K562 (cell line): Measurements from ENCODE around the gene MAGOHB. TPM values are rescaled to one million over a fixed set of nuclear protein-coding genes. Genes with fewer than 3 reads are reported as not detected.

Experiments
- ATAC-seq: fragments of 200-7000 bp; cut with Tn5 transposase; 3 replicates; pipeline ENCODE4 v1.9.1; 2020; ENCODE audit warnings: moderate library complexity
- BruUV-seq: library from RNA; stranded (reverse); fragments of 400-500 nt; replicated peaks from 2 replicates; lab custom pipeline; 2021; lab: Mats Ljungman, UMichigan
- CTCF ChIA-PET: fragments of 300-600 bp; formaldehyde crosslinking; extraction: SDS; loops from one replicate; lab custom pipeline; 2021; ENCODE audit warnings: low intra/inter-chr PET ratio; lab: Yijun Ruan, JAX
- POLR2A ChIA-PET: fragments of 300-600, 350-650 bp; sonication (Branson Sonifier 250); formaldehyde crosslinking; extraction: SDS; loops from one replicate; lab custom pipeline; 2021; ENCODE audit warnings: antibody characterized with exemption, inconsistent platforms; lab: Yijun Ruan, JAX
- DNase-seq, 4 experiments: peaks; one replicate each; pipeline versions ENCODE4 v3.0.0 to v3.0.0-alpha.2; 2011 to 2018; ENCODE audit warnings: low spot score in 3 of 4, mixed read lengths in 3 of 4; ENCODE audit errors: extremely low read depth in 1 of 4
- FAIRE-seq: peaks from 2 replicates; lab custom pipeline; 2011; peaks lifted over from hg19 to GRCh38; lab: Jason Lieb, UNC
- H2AFZ ChIP-seq: 2 replicates; pipeline ENCODE4 v1.6.0; 2011; ENCODE audit warnings: low read depth, low read length, control low read depth, inconsistent platforms
- H3K27ac ChIP-seq: fragments of 200-600 bp; 3 replicates; pipeline ENCODE4 v1.8.0; 2011; ENCODE audit warnings: low read depth, mild to moderate bottlenecking, control low read depth, inconsistent platforms, low read length, moderate library complexity, mixed read lengths; ENCODE audit errors: extremely low read depth
- H3K27me3 ChIP-seq, 2 experiments: fragments of 300-600 bp in 1 of 2; 2 replicates in 1 of 2; 3 replicates in 1 of 2; pipeline versions ENCODE4 v1.6.0 to v1.8.0; 2011; ENCODE audit warnings: inconsistent platforms in 2 of 2, low read length in 2 of 2, mild to moderate bottlenecking in 1 of 2, mixed read lengths in 1 of 2, moderate library complexity in 1 of 2; ENCODE audit not compliant: control insufficient read depth in 2 of 2, insufficient read depth in 2 of 2
- H3K36me3 ChIP-seq: fragments of 300-600 bp; 3 replicates; pipeline ENCODE4 v1.8.0; 2011; ENCODE audit warnings: mild to moderate bottlenecking, low read length, inconsistent platforms; ENCODE audit not compliant: control insufficient read depth, insufficient read depth
- H3K4me1 ChIP-seq, 2 experiments: fragments of 200-600 bp in 1 of 2; replicated peaks in 1 of 2; 2 replicates in 1 of 2; 3 replicates in 1 of 2; pipeline versions ENCODE4 v1.5.1 to v1.8.0; 2011; ENCODE audit warnings: inconsistent platforms in 2 of 2, low read length in 2 of 2, mild to moderate bottlenecking in 1 of 2, mixed read lengths in 1 of 2, moderate library complexity in 1 of 2; ENCODE audit not compliant: control insufficient read depth in 2 of 2, insufficient read depth in 2 of 2
- H3K4me2 ChIP-seq: 2 replicates; pipeline ENCODE4 v1.6.1; 2011; ENCODE audit warnings: low read length, control low read depth, inconsistent platforms, mixed read lengths; ENCODE audit not compliant: insufficient read depth
- H3K4me3 ChIP-seq: fragments of 200-600 bp; sonication (generic), shearing (Covaris generic); 2 replicates; pipeline ENCODE4 v1.5.1; 2016; ENCODE audit warnings: control low read depth, inconsistent platforms
- H3K79me2 ChIP-seq: fragments of 200-600 bp; 3 replicates; pipeline ENCODE4 v1.8.0; 2011; ENCODE audit warnings: low read length, inconsistent platforms; ENCODE audit not compliant: control insufficient read depth, insufficient read depth
- H3K9ac ChIP-seq, 2 experiments: 2 replicates each; pipeline versions ENCODE4 v1.6.0 to v1.6.1; 2011; ENCODE audit warnings: low read depth in 2 of 2, low read length in 2 of 2, control low read depth in 1 of 2, inconsistent platforms in 1 of 2, mild to moderate bottlenecking in 1 of 2, mixed read lengths in 1 of 2; ENCODE audit not compliant: insufficient read depth in 1 of 2
- H3K9me1 ChIP-seq: one replicate; pipeline ENCODE4 v1.6.0; 2011; ENCODE audit warnings: inconsistent platforms, mild to moderate bottlenecking, low read length, moderate library complexity; ENCODE audit not compliant: control insufficient read depth, insufficient read depth
- H3K9me3 ChIP-seq: replicated peaks from 2 replicates; pipeline ENCODE4 v1.5.1; 2011; ENCODE audit warnings: low read depth, low read length, inconsistent platforms; ENCODE audit not compliant: control insufficient read depth, insufficient read depth
- H4K20me1 ChIP-seq: replicated peaks from 2 replicates; pipeline ENCODE4 v1.6.1; 2011; ENCODE audit warnings: low read length, inconsistent platforms, mixed read lengths; ENCODE audit not compliant: control insufficient read depth, insufficient read depth
- ADNP ChIP-seq: fragments of 200-800 bp; sonication (Bioruptor generic); IDR thresholded peaks from 2 replicates; pipeline ENCODE4 v1.6.1; 2016; ENCODE audit warnings: missing genetic modification characterization, missing compliant biosample characterization
- EGR1 ChIP-seq: fragments of 450-650 bp; conservative IDR thresholded peaks from 2 replicates; pipeline ENCODE4 v1.6.1; 2017; ENCODE audit warnings: mild to moderate bottlenecking
- NRF1 ChIP-seq, 2 experiments: fragments of 450-650 bp; IDR thresholded peaks in 1 of 2; conservative IDR thresholded peaks in 1 of 2; 2 replicates each; pipeline ENCODE4 v1.6.1; 2014; ENCODE audit warnings: mild to moderate bottlenecking in 2 of 2
- POU5F1 ChIP-seq: fragments of 150-350 bp; IDR thresholded peaks from 2 replicates; pipeline ENCODE4 v1.6.1; 2014; ENCODE audit warnings: borderline replicate concordance, low read length, low read depth, mild to moderate bottlenecking; ENCODE audit not compliant: partially characterized antibody
- SRSF1 ChIP-seq: fragments of 200-400 bp; formaldehyde crosslinking; IDR thresholded peaks from 2 replicates; pipeline ENCODE4 v1.6.1; 2017; ENCODE audit warnings: mild to moderate bottlenecking, low read depth, low read length, moderate library complexity
- ZBTB17 ChIP-seq: fragments of 450-650 bp; formaldehyde crosslinking; IDR thresholded peaks from 2 replicates; pipeline ENCODE4 v1.4.0; 2020; ENCODE audit warnings: mild to moderate bottlenecking
- ZFPM2 ChIP-seq: fragments of 250-450 bp; sonication (Bioruptor Pico); IDR thresholded peaks from 2 replicates; pipeline ENCODE4 v1.5.1; 2022; ENCODE audit warnings: mild to moderate bottlenecking
- WGBS: fragments of 100-300 bp; shearing (Covaris generic); methylation state at CpG from one replicate; pipeline ENCODE4 v1.1.6; 2016; ENCODE audit warnings: low coverage, mixed read lengths; ENCODE audit not compliant: insufficient coverage; ENCODE audit errors: missing lambda C conversion rate; 5-methylcytosine and 5-hydroxymethylcytosine counted together
- in situ Hi-C: fragments of 300-500 bp; cut with MboI; formaldehyde crosslinking; loops from 4 replicates; pipeline ENCODE4 v1.15.0; 2018; ENCODE audit warnings: inconsistent platforms, mixed read lengths
- intact Hi-C: fragments of 100-400 bp; cut with micrococcal nuclease; formaldehyde crosslinking; loops from 2 replicates; pipeline ENCODE4 v1.14.2; 2022
- polyA plus RNA-seq, 8 experiments: library from polyadenylated mRNA; depleted of rRNA in 4 of 8; stranded (reverse) in 5 of 8; unstranded in 3 of 8; fragments of >200 nt; fragmentation: Nextera tagmentation in 2 of 8; fragmentation: Illumina TruSeq in 1 of 8; extraction: Ambion mirVana in 2 of 8; extraction: Trizol in 1 of 8; gene quantifications; 2 replicates each; pipeline versions ENCODE4 v1.2.1 to v1.2.3, GENCODE V29; 2011 to 2014; ENCODE audit warnings: inconsistent platforms in 1 of 8, missing spikeins in 1 of 8
- total RNA-seq, 7 experiments: library from RNA; depleted of rRNA in 6 of 7; stranded (reverse); fragments of >200 nt in 6 of 7; fragmentation: Illumina TruSeq in 2 of 7; extraction: Trizol in 2 of 7; gene quantifications; 2 replicates each; pipeline versions ENCODE4 v1.2.1 to v1.2.3, GENCODE V29; 2011 to 2021; ENCODE audit warnings: low replicate concordance in 1 of 7
- TF ChIP-seq, protein P1 (sequence below): sonication (generic); formaldehyde crosslinking; IDR thresholded peaks from 2 replicates; pipeline ENCODE4 v1.8.0; 2022; ENCODE audit warnings: missing genetic modification reagents, mild to moderate bottlenecking, borderline replicate concordance
- TF ChIP-seq, protein P2 (sequence below): fragments of 250-450 bp; sonication (Bioruptor Pico); IDR thresholded peaks from 2 replicates; pipeline ENCODE4 v1.5.0; 2022; ENCODE audit warnings: mild to moderate bottlenecking
- TF ChIP-seq, protein P3 (sequence below), 2 experiments: IDR thresholded peaks; 2 replicates each; pipeline ENCODE4 v1.6.1; 2012; ENCODE audit warnings: improper control_type of control experiment in 2 of 2, low read depth in 2 of 2, low read length in 2 of 2, borderline replicate concordance in 1 of 2

The MAGOHB gene
- total and polyA plus RNA-seq, 9 of the 15 experiments (the other 6 are each of a cell fraction or from before 2014, with no cell fraction given), result 34.5 to 177 (median 85.4) TPM

DNA sequence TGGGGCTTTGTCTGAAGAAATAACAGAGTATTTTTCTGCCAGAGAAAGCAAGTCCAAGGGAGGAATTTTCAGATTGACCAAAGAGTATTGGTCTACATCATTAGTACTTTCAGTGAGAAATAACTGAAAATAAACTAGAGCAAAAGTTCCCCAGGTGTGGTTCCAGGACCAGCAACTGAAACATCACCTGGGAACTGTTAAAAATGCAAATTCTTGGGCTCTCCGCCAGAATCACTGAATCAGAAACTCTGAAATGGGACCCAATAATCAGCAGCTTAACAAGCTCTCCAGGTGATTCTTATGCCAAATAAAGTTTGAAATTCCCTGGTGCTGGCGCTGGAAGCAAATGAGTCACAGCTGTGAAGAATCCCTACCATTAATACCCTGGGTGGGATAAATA, 55.6 kb downstream of the MAGOHB start:
- no peak overlapping the region for H3K27ac ChIP-seq
- in situ Hi-C loops (no loop called here), intact Hi-C loops (no loop called here)
- ChIA-PET CTCF (no interaction called here), POLR2A (no interaction called here)
- H4K20me1 ChIP-seq, result no peaks in the 10 kb centered on the region
- no peak overlapping the region for H3K4me3 ChIP-seq
- 26% methylated on average over 2 of the region's 2 CpGs for WGBS
- no TSS peak for BruUV-seq
- no peaks in the 10 kb centered on the region for H3K27me3 ChIP-seq
- no peaks in the 10 kb centered on the region for H3K36me3 ChIP-seq
- no peak overlapping the region for H3K4me2 ChIP-seq
- no peak overlapping the region for H2AFZ ChIP-seq
- TF ChIP-seq ZBTB17 (no peak), ADNP (no peak)
- TF ChIP-seq, protein P1, sequence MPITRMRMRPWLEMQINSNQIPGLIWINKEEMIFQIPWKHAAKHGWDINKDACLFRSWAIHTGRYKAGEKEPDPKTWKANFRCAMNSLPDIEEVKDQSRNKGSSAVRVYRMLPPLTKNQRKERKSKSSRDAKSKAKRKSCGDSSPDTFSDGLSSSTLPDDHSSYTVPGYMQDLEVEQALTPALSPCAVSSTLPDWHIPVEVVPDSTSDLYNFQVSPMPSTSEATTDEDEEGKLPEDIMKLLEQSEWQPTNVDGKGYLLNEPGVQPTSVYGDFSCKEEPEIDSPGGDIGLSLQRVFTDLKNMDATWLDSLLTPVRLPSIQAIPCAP (CRISPR knock-in tag), result no peak
- no peaks in the 10 kb centered on the region for H3K79me2 ChIP-seq
- no peaks in the 10 kb centered on the region for H3K4me1 ChIP-seq
- H3K9me3 ChIP-seq, result no peaks in the 10 kb centered on the region
- H3K9ac ChIP-seq, result no peak overlapping the region
- ATAC-seq (no peak), FAIRE-seq (no peak), DNase-seq (no peak)
- no peaks in the 10 kb centered on the region for H3K9me1 ChIP-seq

DNA sequence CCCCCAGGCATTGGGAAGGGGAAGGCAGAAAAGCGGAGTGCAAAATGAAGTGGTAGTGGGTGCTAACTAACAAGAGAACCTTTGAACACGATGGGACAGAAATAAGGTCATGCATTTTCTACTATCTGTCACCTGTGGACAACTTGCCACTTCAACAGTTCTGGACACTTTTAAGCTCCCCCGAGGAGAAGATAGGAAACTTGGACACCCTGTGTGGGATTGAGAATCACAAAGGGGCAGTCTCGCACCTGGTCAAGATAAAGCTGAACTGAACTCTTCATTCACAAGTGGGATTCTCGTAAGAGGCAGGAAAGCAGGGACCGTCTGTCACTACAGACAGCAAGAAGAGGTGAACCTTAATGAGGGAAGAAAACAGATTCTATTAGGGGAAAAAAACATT, 56.1 kb downstream of the MAGOHB start:
- Histone ChIP-seq H3K4me2 (no peak overlapping the region), H3K36me3 (no peaks in the 10 kb centered on the region), H3K79me2 (no peaks in the 10 kb centered on the region), H4K20me1 (no peaks in the 10 kb centered on the region), H2AFZ (no peak overlapping the region; the same call in 1 of the 2 replicates), H3K4me1 (no peaks in the 10 kb centered on the region), H3K9ac (no peak overlapping the region), H3K27me3 (no peaks in the 10 kb centered on the region), H3K9me3 (no peaks in the 10 kb centered on the region), H3K4me3 (no peak overlapping the region), H3K9me1 (no peaks in the 10 kb centered on the region), H3K27ac (no peak overlapping the region)
- FAIRE-seq (no peak), DNase-seq (no peak), ATAC-seq (no peak)
- in situ Hi-C loops, result no loop called here
- ChIA-PET CTCF (no interaction called here), POLR2A (interaction anchor here (0.5 kb wide), 1 partner anchor 8 kb away, joined by 3 read pairs; no protein-coding TSS in a partner anchor)
- intact Hi-C loops, result no loop called here
- WGBS, result 5% methylated on average over 3 of the region's 6 CpGs
- BruUV-seq, result no TSS peak
- TF ChIP-seq, protein P2, sequence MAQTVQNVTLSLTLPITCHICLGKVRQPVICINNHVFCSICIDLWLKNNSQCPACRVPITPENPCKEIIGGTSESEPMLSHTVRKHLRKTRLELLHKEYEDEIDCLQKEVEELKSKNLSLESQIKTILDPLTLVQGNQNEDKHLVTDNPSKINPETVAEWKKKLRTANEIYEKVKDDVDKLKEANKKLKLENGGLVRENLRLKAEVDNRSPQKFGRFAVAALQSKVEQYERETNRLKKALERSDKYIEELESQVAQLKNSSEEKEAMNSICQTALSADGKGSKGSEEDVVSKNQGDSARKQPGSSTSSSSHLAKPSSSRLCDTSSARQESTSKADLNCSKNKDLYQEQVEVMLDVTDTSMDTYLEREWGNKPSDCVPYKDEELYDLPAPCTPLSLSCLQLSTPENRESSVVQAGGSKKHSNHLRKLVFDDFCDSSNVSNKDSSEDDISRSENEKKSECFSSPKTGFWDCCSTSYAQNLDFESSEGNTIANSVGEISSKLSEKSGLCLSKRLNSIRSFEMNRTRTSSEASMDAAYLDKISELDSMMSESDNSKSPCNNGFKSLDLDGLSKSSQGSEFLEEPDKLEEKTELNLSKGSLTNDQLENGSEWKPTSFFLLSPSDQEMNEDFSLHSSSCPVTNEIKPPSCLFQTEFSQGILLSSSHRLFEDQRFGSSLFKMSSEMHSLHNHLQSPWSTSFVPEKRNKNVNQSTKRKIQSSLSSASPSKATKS (CRISPR knock-in tag), result no peak
- TF ChIP-seq NRF1 (conservative IDR thresholded peaks at IDR 0.05 in 1 of 2, IDR thresholded peaks at IDR 0.05 in 1 of 2), result no peak
- TF ChIP-seq SRSF1, result no peak
- no peak for TF ChIP-seq ZFPM2 (CRISPR knock-in tag)
- no peak for TF ChIP-seq EGR1
- TF ChIP-seq, protein P3, sequence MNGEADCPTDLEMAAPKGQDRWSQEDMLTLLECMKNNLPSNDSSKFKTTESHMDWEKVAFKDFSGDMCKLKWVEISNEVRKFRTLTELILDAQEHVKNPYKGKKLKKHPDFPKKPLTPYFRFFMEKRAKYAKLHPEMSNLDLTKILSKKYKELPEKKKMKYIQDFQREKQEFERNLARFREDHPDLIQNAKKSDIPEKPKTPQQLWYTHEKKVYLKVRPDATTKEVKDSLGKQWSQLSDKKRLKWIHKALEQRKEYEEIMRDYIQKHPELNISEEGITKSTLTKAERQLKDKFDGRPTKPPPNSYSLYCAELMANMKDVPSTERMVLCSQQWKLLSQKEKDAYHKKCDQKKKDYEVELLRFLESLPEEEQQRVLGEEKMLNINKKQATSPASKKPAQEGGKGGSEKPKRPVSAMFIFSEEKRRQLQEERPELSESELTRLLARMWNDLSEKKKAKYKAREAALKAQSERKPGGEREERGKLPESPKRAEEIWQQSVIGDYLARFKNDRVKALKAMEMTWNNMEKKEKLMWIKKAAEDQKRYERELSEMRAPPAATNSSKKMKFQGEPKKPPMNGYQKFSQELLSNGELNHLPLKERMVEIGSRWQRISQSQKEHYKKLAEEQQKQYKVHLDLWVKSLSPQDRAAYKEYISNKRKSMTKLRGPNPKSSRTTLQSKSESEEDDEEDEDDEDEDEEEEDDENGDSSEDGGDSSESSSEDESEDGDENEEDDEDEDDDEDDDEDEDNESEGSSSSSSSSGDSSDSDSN (IDR thresholded peaks at IDR 0.05; ENCODE audit: borderline replicate concordance in 1 of 2, low read depth in 2 of 2, low read length in 2 of 2), result no peak
- TF ChIP-seq POU5F1, result no peak
